H9 (cell line): ENCODE data around the gene ZFAND3. TPM values are rescaled to one million over a fixed set of nuclear protein-coding genes. Genes with fewer than 3 reads are reported as not detected.

Experiments used
- DNase-seq: peaks from one replicate; pipeline ENCODE4 v3.0.0-alpha.2; 2017
- H2AFZ ChIP-seq: one replicate; pipeline ENCODE4 v1.6.1; 2013; ENCODE audit warnings: mild to moderate bottlenecking, low read length, control low read depth, moderate library complexity
- H2AK5ac ChIP-seq: 2 replicates; pipeline ENCODE4 v1.6.1; 2013; ENCODE audit warnings: low read length, control low read depth, mixed read lengths; ENCODE audit not compliant: insufficient read length
- H2BK120ac ChIP-seq: one replicate; pipeline ENCODE4 v1.6.1; 2013; ENCODE audit warnings: low read depth, mild to moderate bottlenecking, low read length, control low read depth, inconsistent platforms; ENCODE audit not compliant: poor library complexity, severe bottlenecking
- H2BK12ac ChIP-seq: 2 replicates; pipeline ENCODE4 v1.6.1; 2013; ENCODE audit warnings: low read length, control low read depth, mixed read lengths, low read depth; ENCODE audit not compliant: insufficient read length
- H2BK15ac ChIP-seq: 2 replicates; pipeline ENCODE4 v1.6.1; 2013; ENCODE audit warnings: low read depth, low read length, control low read depth
- H2BK20ac ChIP-seq: one replicate; pipeline ENCODE4 v1.6.1; 2013; ENCODE audit warnings: low read depth, mild to moderate bottlenecking, low read length, control low read depth, inconsistent platforms; ENCODE audit not compliant: poor library complexity, severe bottlenecking
- H2BK5ac ChIP-seq: 2 replicates; pipeline ENCODE4 v1.6.1; 2013; ENCODE audit warnings: low read length, control low read depth, mixed read lengths; ENCODE audit not compliant: insufficient read length
- H3K14ac ChIP-seq: 2 replicates; pipeline ENCODE4 v1.6.1; 2013; ENCODE audit warnings: low read length, control low read depth; ENCODE audit not compliant: insufficient read depth
- H3K18ac ChIP-seq: 2 replicates; pipeline ENCODE4 v1.6.1; 2013; ENCODE audit warnings: low read depth, mild to moderate bottlenecking, mixed read lengths, low read length, control low read depth; ENCODE audit not compliant: insufficient read length
- H3K23ac ChIP-seq: 2 replicates; pipeline ENCODE4 v1.6.1; 2013; ENCODE audit warnings: low read length, control low read depth, mixed read lengths, low read depth; ENCODE audit not compliant: insufficient read length
- H3K23me2 ChIP-seq: 2 replicates; pipeline ENCODE4 v1.6.1; 2013; ENCODE audit warnings: low read depth, mild to moderate bottlenecking, mixed read lengths, low read length, control low read depth; ENCODE audit not compliant: insufficient read length, poor library complexity, severe bottlenecking
- H3K27ac ChIP-seq: 2 replicates; pipeline ENCODE4 v1.5.1; 2013; ENCODE audit warnings: low read length, control low read depth, mixed read lengths, low read depth; ENCODE audit not compliant: insufficient read length
- H3K27me3 ChIP-seq: 2 replicates; pipeline ENCODE4 v1.6.1; 2013; ENCODE audit warnings: low read length, control low read depth, inconsistent platforms; ENCODE audit not compliant: insufficient read depth
- H3K4ac ChIP-seq: 2 replicates; pipeline ENCODE4 v1.6.1; 2013; ENCODE audit warnings: low read depth, mild to moderate bottlenecking, control low read depth, inconsistent platforms, low read length, moderate library complexity
- H3K4me1 ChIP-seq: 2 replicates; pipeline ENCODE4 v1.6.1; 2013; ENCODE audit warnings: low read length, control low read depth, inconsistent platforms; ENCODE audit not compliant: insufficient read depth
- H3K4me2 ChIP-seq: 2 replicates; pipeline ENCODE4 v1.6.1; 2013; ENCODE audit warnings: low read length, control low read depth, mixed read lengths; ENCODE audit not compliant: insufficient read length, insufficient read depth
- H3K56ac ChIP-seq: 2 replicates; pipeline ENCODE4 v1.6.1; 2013; ENCODE audit warnings: low read depth, mild to moderate bottlenecking, mixed read lengths, low read length, control low read depth; ENCODE audit not compliant: insufficient read length
- H3K79me1 ChIP-seq: 2 replicates; pipeline ENCODE4 v1.6.1; 2013; ENCODE audit warnings: low read depth, mild to moderate bottlenecking, moderate library complexity, low read length, control low read depth, inconsistent platforms; ENCODE audit not compliant: insufficient read depth, poor library complexity, severe bottlenecking
- H3K79me2 ChIP-seq: 2 replicates; pipeline ENCODE4 v1.6.1; 2013; ENCODE audit warnings: low read length, control low read depth, inconsistent platforms; ENCODE audit not compliant: insufficient read depth
- H3K9ac ChIP-seq: 2 replicates; pipeline ENCODE4 v1.6.1; 2013; ENCODE audit warnings: low read length, control low read depth, mixed read lengths; ENCODE audit not compliant: insufficient read length; ENCODE audit errors: extremely low read depth
- H3K9me3 ChIP-seq: one replicate; pipeline ENCODE4 v1.6.1; 2013; ENCODE audit warnings: low read depth, low read length, inconsistent platforms; ENCODE audit not compliant: control insufficient read depth
- H3T11ph ChIP-seq: one replicate; pipeline ENCODE4 v1.6.1; 2013; ENCODE audit warnings: mild to moderate bottlenecking, low read length, control low read depth, inconsistent platforms
- H4K20me1 ChIP-seq: one replicate; pipeline ENCODE4 v1.6.1; 2013; ENCODE audit not compliant: control insufficient read depth, insufficient read length, insufficient read depth
- H4K5ac ChIP-seq: 2 replicates; pipeline ENCODE4 v1.6.1; 2013; ENCODE audit warnings: low read depth, mild to moderate bottlenecking, mixed read lengths, low read length, control low read depth; ENCODE audit not compliant: insufficient read length
- H4K8ac ChIP-seq: replicated peaks from 2 replicates; pipeline ENCODE4 v1.6.1; 2013; ENCODE audit warnings: low read length, control low read depth, mixed read lengths, low read depth; ENCODE audit not compliant: insufficient read length
- H4K91ac ChIP-seq: 2 replicates; pipeline ENCODE4 v1.6.1; 2013; ENCODE audit warnings: low read depth, mild to moderate bottlenecking, moderate library complexity, mixed read lengths, low read length, control low read depth; ENCODE audit not compliant: insufficient read length
- H3K27ac Mint-ChIP-seq, 3 experiments: 2 replicates in 2 of 3; 3 replicates in 1 of 3; pipeline ENCODE4 v1.8.0; 2020 to 2021; ENCODE audit warnings: mixed read lengths in 3 of 3, mild to moderate bottlenecking in 1 of 3, moderate library complexity in 1 of 3
- H3K27me3 Mint-ChIP-seq: 2 replicates; pipeline ENCODE4 v1.8.0; 2021; ENCODE audit warnings: low read depth, mild to moderate bottlenecking, moderate library complexity, mixed read lengths
- H3K36me3 Mint-ChIP-seq, 3 experiments: 2 replicates in 2 of 3; 3 replicates in 1 of 3; pipeline ENCODE4 v1.8.0; 2020 to 2021; ENCODE audit warnings: low read depth in 3 of 3, mixed read lengths in 3 of 3; ENCODE audit not compliant: insufficient read depth in 1 of 3
- H3K4me1 Mint-ChIP-seq, 2 experiments: 2 replicates each; pipeline ENCODE4 v1.8.0; 2020; ENCODE audit warnings: mixed read lengths in 2 of 2
- H3K4me3 Mint-ChIP-seq, 2 experiments: 2 replicates in 1 of 2; 3 replicates in 1 of 2; pipeline ENCODE4 v1.8.0; 2020 to 2021; ENCODE audit warnings: mild to moderate bottlenecking in 2 of 2, mixed read lengths in 2 of 2, moderate library complexity in 1 of 2
- H3K9me3 Mint-ChIP-seq, 2 experiments: 2 replicates in 1 of 2; 3 replicates in 1 of 2; pipeline ENCODE4 v1.8.0; 2020; ENCODE audit warnings: mild to moderate bottlenecking in 2 of 2, mixed read lengths in 2 of 2, moderate library complexity in 1 of 2
- WGBS: extraction: QIAGEN DNeasy Blood & Tissue Kit; methylation state at CpG from one replicate; pipeline ENCODE4 v1.1.7; 2013; ENCODE audit warnings: missing lambda C conversion rate, low lambda C conversion rate, mixed read lengths; ENCODE audit not compliant: insufficient read length; ENCODE audit errors: extremely low coverage; 5-methylcytosine and 5-hydroxymethylcytosine counted together
- total RNA-seq: library from RNA; stranded (reverse); gene quantifications from 2 replicates; pipeline ENCODE4 v1.2.1, GENCODE V29; 2021
- TF ChIP-seq, protein P1 (sequence below): fragments of 200-600 bp; sonication (generic); conservative IDR thresholded peaks from 3 replicates; pipeline ENCODE4 v1.8.0; 2021; ENCODE audit warnings: antibody characterized with exemption, mild to moderate bottlenecking

Gene ZFAND3
- total RNA-seq, 1 experiment from 2014 or later = 57.7 TPM

GRCh38 chr6:38169977-38170526, 350.5 kb downstream of the ZFAND3 start:
- H4K5ac ChIP-seq = no peak overlapping the region
- no peak overlapping the region for H3K56ac ChIP-seq
- H3K27me3 ChIP-seq = no peaks in the 10 kb centered on the region
- no peaks in the 10 kb centered on the region; the same call in 1 of the 2 replicates for H3K4me1 ChIP-seq
- H2AFZ ChIP-seq = no peak overlapping the region
- no peaks in the 10 kb centered on the region for H4K20me1 ChIP-seq
- no CpG with 5 or more reads among the region's 19 CpGs for WGBS
- H3K23ac ChIP-seq = no peak overlapping the region
- H4K91ac ChIP-seq = no peak overlapping the region
- Mint-ChIP-seq H3K4me1 (peaks cover 28 to 54% of the 10 kb centered on the region in 2 experiments), H3K27me3 (no peaks in the 10 kb centered on the region; the same call in 1 of the 2 replicates), H3K9me3 (no peaks in the 10 kb centered on the region), H3K4me3 (peak overlapping the region in 1 of 2 experiments; percentile 65; a peak in 1 of 5 replicates), H3K27ac (peak overlapping the region in 2 of 3 experiments; percentile 82 to 93; a peak in 3 of 7 replicates), H3K36me3 (no peaks in the 10 kb centered on the region; a peak in 1 of 7 replicates)
- no peak overlapping the region for H3K14ac ChIP-seq
- no peak overlapping the region for H2AK5ac ChIP-seq
- H2BK5ac ChIP-seq = no peak overlapping the region
- H2BK120ac ChIP-seq = no peak overlapping the region
- H2BK20ac ChIP-seq = no peak overlapping the region
- peak; percentile 71 for DNase-seq
- no peaks in the 10 kb centered on the region for H3K9me3 ChIP-seq
- H2BK12ac ChIP-seq = no peak overlapping the region
- no peaks in the 10 kb centered on the region for H3K79me2 ChIP-seq
- TF ChIP-seq, protein P1, sequence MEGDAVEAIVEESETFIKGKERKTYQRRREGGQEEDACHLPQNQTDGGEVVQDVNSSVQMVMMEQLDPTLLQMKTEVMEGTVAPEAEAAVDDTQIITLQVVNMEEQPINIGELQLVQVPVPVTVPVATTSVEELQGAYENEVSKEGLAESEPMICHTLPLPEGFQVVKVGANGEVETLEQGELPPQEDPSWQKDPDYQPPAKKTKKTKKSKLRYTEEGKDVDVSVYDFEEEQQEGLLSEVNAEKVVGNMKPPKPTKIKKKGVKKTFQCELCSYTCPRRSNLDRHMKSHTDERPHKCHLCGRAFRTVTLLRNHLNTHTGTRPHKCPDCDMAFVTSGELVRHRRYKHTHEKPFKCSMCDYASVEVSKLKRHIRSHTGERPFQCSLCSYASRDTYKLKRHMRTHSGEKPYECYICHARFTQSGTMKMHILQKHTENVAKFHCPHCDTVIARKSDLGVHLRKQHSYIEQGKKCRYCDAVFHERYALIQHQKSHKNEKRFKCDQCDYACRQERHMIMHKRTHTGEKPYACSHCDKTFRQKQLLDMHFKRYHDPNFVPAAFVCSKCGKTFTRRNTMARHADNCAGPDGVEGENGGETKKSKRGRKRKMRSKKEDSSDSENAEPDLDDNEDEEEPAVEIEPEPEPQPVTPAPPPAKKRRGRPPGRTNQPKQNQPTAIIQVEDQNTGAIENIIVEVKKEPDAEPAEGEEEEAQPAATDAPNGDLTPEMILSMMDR = no peak
- H3K79me1 ChIP-seq = no peaks in the 10 kb centered on the region
- no peak overlapping the region for H3K18ac ChIP-seq
- H3K27ac ChIP-seq = no peak overlapping the region
- no peak overlapping the region for H2BK15ac ChIP-seq
- H4K8ac ChIP-seq = no peak overlapping the region
- H3K4me2 ChIP-seq = no peak overlapping the region
- H3T11ph ChIP-seq = no peak overlapping the region
- no peak overlapping the region for H3K9ac ChIP-seq
- H3K23me2 ChIP-seq = no peaks in the 10 kb centered on the region
- H3K4ac ChIP-seq = no peak overlapping the region
